ENCODE data around the gene TPRG1.

TPRG1 gene

GRCh38 chr3:189160519-189161309 is 11.1 kb upstream of the TPRG1 start:
- DNase-seq (ENCODE audit: insufficient read length, low spot score) = no peak
- FAIRE-seq = no peak
- no peak for TF ChIP-seq PAX5 (IDR thresholded peaks at IDR 0.05; ENCODE audit: insufficient read depth, low read length, severe bottlenecking)
- TF ChIP-seq POLR2AphosphoS5 (IDR thresholded peaks at IDR 0.05; ENCODE audit: low read depth, low read length) = no peak
- TF ChIP-seq SPI1 (IDR thresholded peaks at IDR 0.05; ENCODE audit: low read depth, low read length) = no peak
- TF ChIP-seq POU2F2 (IDR thresholded peaks at IDR 0.05; ENCODE audit: low read depth, low read length) = no peak
- TF ChIP-seq TAF1 (IDR thresholded peaks at IDR 0.05; ENCODE audit: low read depth, low read length) = no peak
- no peak for TF ChIP-seq POLR2A (IDR thresholded peaks at IDR 0.05; ENCODE audit: low read depth, low read length)

GRCh38 chr3:189165092-189165612 is 6.6 kb upstream of the TPRG1 start:
- FAIRE-seq (no peak), DNase-seq (ENCODE audit: insufficient read length, low spot score) (no peak)
- TF ChIP-seq TAF1 (IDR thresholded peaks at IDR 0.05; ENCODE audit: low read depth, low read length) (no peak), PAX5 (IDR thresholded peaks at IDR 0.05; ENCODE audit: insufficient read depth, low read length, severe bottlenecking) (no peak), POLR2A (IDR thresholded peaks at IDR 0.05; ENCODE audit: low read depth, low read length) (no peak), SPI1 (IDR thresholded peaks at IDR 0.05; ENCODE audit: low read depth, low read length) (no peak), POU2F2 (IDR thresholded peaks at IDR 0.05; ENCODE audit: low read depth, low read length) (no peak), POLR2AphosphoS5 (IDR thresholded peaks at IDR 0.05; ENCODE audit: low read depth, low read length) (no peak)

DNA sequence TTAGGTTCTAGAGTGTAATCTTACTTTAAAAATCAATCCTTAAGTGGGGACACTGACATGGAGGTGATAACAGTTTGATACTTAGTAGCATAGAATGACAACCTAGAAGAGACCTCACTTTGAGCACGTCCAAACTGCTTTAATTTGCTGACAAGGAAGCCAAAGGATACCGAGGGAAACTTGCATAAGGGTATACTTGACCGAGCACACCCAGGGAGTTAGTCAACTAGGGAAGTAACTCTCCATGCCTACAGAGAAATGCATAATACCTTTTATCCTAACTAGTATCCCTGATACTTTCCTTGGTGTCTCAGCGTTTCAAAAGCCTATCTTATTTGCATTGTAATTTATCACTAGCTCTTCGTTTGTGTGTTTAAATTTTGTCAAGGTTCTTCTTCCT is 5.5 kb upstream of the TPRG1 start:
- no peak for TF ChIP-seq PAX5 (IDR thresholded peaks at IDR 0.05; ENCODE audit: insufficient read depth, low read length, severe bottlenecking)
- TF ChIP-seq POLR2AphosphoS5 (IDR thresholded peaks at IDR 0.05; ENCODE audit: low read depth, low read length) = no peak
- TF ChIP-seq TAF1 (IDR thresholded peaks at IDR 0.05; ENCODE audit: low read depth, low read length) = no peak
- no peak for TF ChIP-seq POU2F2 (IDR thresholded peaks at IDR 0.05; ENCODE audit: low read depth, low read length)
- TF ChIP-seq SPI1 (IDR thresholded peaks at IDR 0.05; ENCODE audit: low read depth, low read length) = no peak
- TF ChIP-seq POLR2A (IDR thresholded peaks at IDR 0.05; ENCODE audit: low read depth, low read length) = no peak
- DNase-seq (ENCODE audit: insufficient read length, low spot score) (no peak), FAIRE-seq (no peak)

GRCh38 chr3:189167027-189167766 is 4.6 kb upstream of the TPRG1 start:
- FAIRE-seq = no peak
- DNase-seq (ENCODE audit: insufficient read length, low spot score) = no peak
- TF ChIP-seq SPI1 (IDR thresholded peaks at IDR 0.05; ENCODE audit: low read depth, low read length) = no peak
- no peak for TF ChIP-seq POLR2AphosphoS5 (IDR thresholded peaks at IDR 0.05; ENCODE audit: low read depth, low read length)
- no peak for TF ChIP-seq POU2F2 (IDR thresholded peaks at IDR 0.05; ENCODE audit: low read depth, low read length)
- TF ChIP-seq POLR2A (IDR thresholded peaks at IDR 0.05; ENCODE audit: low read depth, low read length) = no peak
- no peak for TF ChIP-seq PAX5 (IDR thresholded peaks at IDR 0.05; ENCODE audit: insufficient read depth, low read length, severe bottlenecking)
- no peak for TF ChIP-seq TAF1 (IDR thresholded peaks at IDR 0.05; ENCODE audit: low read depth, low read length)

- FAIRE-seq = no peak
- no peak for DNase-seq (ENCODE audit: insufficient read length, low spot score)
- TF ChIP-seq SPI1 (IDR thresholded peaks at IDR 0.05; ENCODE audit: low read depth, low read length) (no peak), TAF1 (IDR thresholded peaks at IDR 0.05; ENCODE audit: low read depth, low read length) (no peak), POLR2AphosphoS5 (IDR thresholded peaks at IDR 0.05; ENCODE audit: low read depth, low read length) (no peak), PAX5 (IDR thresholded peaks at IDR 0.05; ENCODE audit: insufficient read depth, low read length, severe bottlenecking) (no peak), POU2F2 (IDR thresholded peaks at IDR 0.05; ENCODE audit: low read depth, low read length) (no peak), POLR2A (IDR thresholded peaks at IDR 0.05; ENCODE audit: low read depth, low read length) (no peak)
Observed at GRCh38 chr3:189168711-189169110, 3.1 kb upstream of the TPRG1 start.

GRCh38 chr3:189169728-189170127 is 2.0 kb upstream of the TPRG1 start:
- DNase-seq (ENCODE audit: insufficient read length, low spot score) (no peak), FAIRE-seq (no peak)
- TF ChIP-seq POU2F2 (IDR thresholded peaks at IDR 0.05; ENCODE audit: low read depth, low read length) = no peak
- no peak for TF ChIP-seq SPI1 (IDR thresholded peaks at IDR 0.05; ENCODE audit: low read depth, low read length)
- no peak for TF ChIP-seq POLR2A (IDR thresholded peaks at IDR 0.05; ENCODE audit: low read depth, low read length)
- TF ChIP-seq POLR2AphosphoS5 (IDR thresholded peaks at IDR 0.05; ENCODE audit: low read depth, low read length) = no peak
- TF ChIP-seq PAX5 (IDR thresholded peaks at IDR 0.05; ENCODE audit: insufficient read depth, low read length, severe bottlenecking) = no peak
- no peak for TF ChIP-seq TAF1 (IDR thresholded peaks at IDR 0.05; ENCODE audit: low read depth, low read length)

DNA sequence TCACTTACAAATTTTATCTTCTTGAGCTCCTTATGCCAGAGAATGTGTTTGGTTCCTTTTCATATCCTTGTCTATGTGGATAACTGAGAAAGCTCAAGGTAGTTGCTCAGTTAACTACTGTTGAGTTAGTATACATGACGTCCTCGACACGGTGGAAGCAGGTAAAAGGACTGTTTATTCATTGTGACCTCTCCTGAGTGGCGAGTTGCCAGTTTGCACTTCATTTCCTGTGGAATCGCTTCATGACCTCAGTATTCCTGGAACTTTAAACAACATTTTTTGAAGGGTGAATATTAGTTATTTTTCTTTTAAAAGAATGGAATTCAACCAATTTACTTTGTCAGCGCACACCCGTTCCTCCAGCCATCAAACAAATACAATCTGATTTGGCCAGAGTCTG is 1.2 kb upstream of the TPRG1 start:
- DNase-seq (ENCODE audit: insufficient read length, low spot score) (no peak), FAIRE-seq (no peak)
- TF ChIP-seq POU2F2 (IDR thresholded peaks at IDR 0.05; ENCODE audit: low read depth, low read length) = no peak
- no peak for TF ChIP-seq POLR2AphosphoS5 (IDR thresholded peaks at IDR 0.05; ENCODE audit: low read depth, low read length)
- TF ChIP-seq PAX5 (IDR thresholded peaks at IDR 0.05; ENCODE audit: insufficient read depth, low read length, severe bottlenecking) = no peak
- no peak for TF ChIP-seq TAF1 (IDR thresholded peaks at IDR 0.05; ENCODE audit: low read depth, low read length)
- TF ChIP-seq POLR2A (IDR thresholded peaks at IDR 0.05; ENCODE audit: low read depth, low read length) = no peak
- no peak for TF ChIP-seq SPI1 (IDR thresholded peaks at IDR 0.05; ENCODE audit: low read depth, low read length)

GRCh38 chr3:189172668-189173419 is 1.1 kb downstream of the TPRG1 start:
- DNase-seq (ENCODE audit: insufficient read length, low spot score) = no peak
- no peak for FAIRE-seq
- no peak for TF ChIP-seq SPI1 (IDR thresholded peaks at IDR 0.05; ENCODE audit: low read depth, low read length)
- no peak for TF ChIP-seq TAF1 (IDR thresholded peaks at IDR 0.05; ENCODE audit: low read depth, low read length)

DNA sequence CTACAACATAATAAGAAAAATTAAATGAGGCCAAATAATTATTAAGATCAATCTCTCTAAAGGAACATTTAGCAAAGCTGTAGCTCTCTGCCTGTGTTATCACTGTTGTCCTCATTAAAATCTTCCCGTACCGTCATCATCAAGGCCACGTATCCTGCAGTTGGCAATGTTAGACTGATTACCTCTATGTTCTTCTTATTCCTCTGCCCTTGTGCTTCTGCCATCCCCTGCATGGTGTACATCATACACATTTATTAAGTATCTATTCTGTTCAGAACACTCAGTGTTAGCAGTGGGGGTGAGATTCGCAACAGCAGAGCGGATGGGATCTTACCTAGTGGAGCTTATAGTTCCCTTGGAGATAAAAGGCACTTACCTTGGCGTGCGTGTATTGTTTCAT is 12.8 kb downstream of the TPRG1 start:
- no peak for FAIRE-seq
- no peak for DNase-seq (ENCODE audit: insufficient read length, low spot score)
- TF ChIP-seq POLR2AphosphoS5 (IDR thresholded peaks at IDR 0.05; ENCODE audit: low read depth, low read length) (no peak), PAX5 (IDR thresholded peaks at IDR 0.05; ENCODE audit: insufficient read depth, low read length, severe bottlenecking) (no peak), POU2F2 (IDR thresholded peaks at IDR 0.05; ENCODE audit: low read depth, low read length) (no peak), SPI1 (IDR thresholded peaks at IDR 0.05; ENCODE audit: low read depth, low read length) (no peak), POLR2A (IDR thresholded peaks at IDR 0.05; ENCODE audit: low read depth, low read length) (no peak), TAF1 (IDR thresholded peaks at IDR 0.05; ENCODE audit: low read depth, low read length) (no peak)
